Prostate gland (tissue), 2 donors: ENCODE results near the gene GALNT11.

Experiments
- POLR2A ChIP-seq: fragments of 450-650 bp; IDR thresholded peaks from one replicate; pipeline ENCODE4 v1.6.1; 2016; ENCODE audit warnings: antibody characterized with exemption, mild to moderate bottlenecking
- TF ChIP-seq, protein P1 (sequence below), 4 experiments: fragments of 200-600 bp in 2 of 4; fragments of 450-650 bp in 2 of 4; sonication (generic) in 2 of 4; IDR thresholded peaks; 1 replicate in 3 of 4; 2 replicates in 1 of 4; pipeline ENCODE4 v1.5.1; 2016 to 2019; ENCODE audit warnings: antibody characterized with exemption in 4 of 4, mild to moderate bottlenecking in 2 of 4, moderate library complexity in 2 of 4

DNA sequence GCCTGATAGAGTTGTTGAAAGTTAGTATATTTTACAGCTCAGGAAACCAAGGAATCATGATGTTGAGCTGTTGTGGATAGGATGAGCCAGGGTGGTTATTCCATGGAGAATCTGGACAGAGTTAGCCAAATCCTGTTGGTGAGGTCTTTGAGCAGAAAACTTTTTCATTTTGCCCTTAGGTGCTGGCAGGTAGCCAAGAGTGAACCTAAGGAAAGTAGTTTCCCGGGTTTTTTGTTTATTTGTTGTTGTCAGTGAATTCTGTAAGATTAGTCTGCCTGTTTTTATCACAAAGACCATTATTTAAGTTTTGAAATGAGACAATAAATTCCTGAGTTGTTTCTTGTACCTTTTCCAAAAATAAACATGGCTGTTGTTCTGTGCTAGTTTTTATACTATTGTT is 61.0 kb downstream of the GALNT11 start:
- TF ChIP-seq, protein P1, sequence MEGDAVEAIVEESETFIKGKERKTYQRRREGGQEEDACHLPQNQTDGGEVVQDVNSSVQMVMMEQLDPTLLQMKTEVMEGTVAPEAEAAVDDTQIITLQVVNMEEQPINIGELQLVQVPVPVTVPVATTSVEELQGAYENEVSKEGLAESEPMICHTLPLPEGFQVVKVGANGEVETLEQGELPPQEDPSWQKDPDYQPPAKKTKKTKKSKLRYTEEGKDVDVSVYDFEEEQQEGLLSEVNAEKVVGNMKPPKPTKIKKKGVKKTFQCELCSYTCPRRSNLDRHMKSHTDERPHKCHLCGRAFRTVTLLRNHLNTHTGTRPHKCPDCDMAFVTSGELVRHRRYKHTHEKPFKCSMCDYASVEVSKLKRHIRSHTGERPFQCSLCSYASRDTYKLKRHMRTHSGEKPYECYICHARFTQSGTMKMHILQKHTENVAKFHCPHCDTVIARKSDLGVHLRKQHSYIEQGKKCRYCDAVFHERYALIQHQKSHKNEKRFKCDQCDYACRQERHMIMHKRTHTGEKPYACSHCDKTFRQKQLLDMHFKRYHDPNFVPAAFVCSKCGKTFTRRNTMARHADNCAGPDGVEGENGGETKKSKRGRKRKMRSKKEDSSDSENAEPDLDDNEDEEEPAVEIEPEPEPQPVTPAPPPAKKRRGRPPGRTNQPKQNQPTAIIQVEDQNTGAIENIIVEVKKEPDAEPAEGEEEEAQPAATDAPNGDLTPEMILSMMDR (IDR thresholded peaks at IDR 0.05), result no peak
- TF ChIP-seq POLR2A, result no peak
